ENCODE results near the gene NDUFS8. TPM values are rescaled to one million over a fixed set of nuclear protein-coding genes. Genes with fewer than 3 reads are reported as not detected.

Gene NDUFS8
- total RNA-seq, 1 experiment from 2014 or later, result 214 TPM

- Mint-ChIP-seq H3K9me3 (no peaks in the 10 kb centered on the region), H3K36me3 (ENCODE audit: insufficient read depth in 1 of 3, low read depth in 3 of 3) (no peaks in the 10 kb centered on the region; a peak in 1 of 7 replicates), H3K4me1 (peaks cover 7 to 9% of the 10 kb centered on the region in 2 experiments), H3K27ac (peak overlapping the region; percentile 83 to 94 (median 87); a peak in 6 of 7 replicates), H3K4me3 (no peak overlapping the region), H3K27me3 (ENCODE audit: low read depth) (no peaks in the 10 kb centered on the region)
- Histone ChIP-seq H3K18ac (ENCODE audit: insufficient read length, low read depth, low read length) (no peak overlapping the region), H2BK12ac (ENCODE audit: insufficient read length, low read depth, low read length) (no peak overlapping the region), H2BK15ac (ENCODE audit: low read depth, low read length) (no peak overlapping the region), H3K27me3 (ENCODE audit: insufficient read depth, low read length) (no peaks in the 10 kb centered on the region), H4K91ac (ENCODE audit: insufficient read length, low read depth, low read length) (no peak overlapping the region), H2BK20ac (ENCODE audit: low read depth, low read length, poor library complexity, severe bottlenecking) (no peak overlapping the region), H3K79me1 (ENCODE audit: insufficient read depth, low read depth, low read length, poor library complexity, severe bottlenecking) (no peaks in the 10 kb centered on the region), H3K4ac (ENCODE audit: low read depth, low read length) (no peak overlapping the region), H3K56ac (ENCODE audit: insufficient read length, low read depth, low read length) (no peak overlapping the region), H3K79me2 (ENCODE audit: insufficient read depth, low read length) (no peaks in the 10 kb centered on the region), H3K23me2 (ENCODE audit: insufficient read length, low read depth, low read length, poor library complexity, severe bottlenecking) (no peaks in the 10 kb centered on the region), H3K9me3 (ENCODE audit: control insufficient read depth, low read depth, low read length) (no peaks in the 10 kb centered on the region), H3K23ac (ENCODE audit: insufficient read length, low read depth, low read length) (no peak overlapping the region), H4K5ac (ENCODE audit: insufficient read length, low read depth, low read length) (no peak overlapping the region), H2BK120ac (ENCODE audit: low read depth, low read length, poor library complexity, severe bottlenecking) (no peak overlapping the region), H2AFZ (ENCODE audit: low read length) (no peak overlapping the region), H3K14ac (ENCODE audit: insufficient read depth, low read length) (no peak overlapping the region), H2AK5ac (ENCODE audit: insufficient read length, low read length) (no peak overlapping the region), H3K4me1 (ENCODE audit: insufficient read depth, low read length) (no peaks in the 10 kb centered on the region; the same call in 1 of the 2 replicates), H3K27ac (ENCODE audit: insufficient read length, low read depth, low read length) (no peak overlapping the region), H4K8ac (replicated peaks; ENCODE audit: insufficient read length, low read depth, low read length) (no peak overlapping the region), H4K20me1 (ENCODE audit: control insufficient read depth, insufficient read depth, insufficient read length) (no peaks in the 10 kb centered on the region), H3T11ph (ENCODE audit: low read length) (no peak overlapping the region), H2BK5ac (ENCODE audit: insufficient read length, low read length) (no peak overlapping the region), H3K9ac (ENCODE audit: extremely low read depth, insufficient read length, low read length) (no peak overlapping the region), H3K4me2 (ENCODE audit: insufficient read depth, insufficient read length, low read length) (no peak overlapping the region)
- DNase-seq, result no peak
- no peak for TF ChIP-seq CTCF (conservative IDR thresholded peaks at IDR 0.05)
- no CpG with 5 or more reads among the region's 12 CpGs for WGBS (ENCODE audit: extremely low coverage, insufficient read length, low lambda C conversion rate)
These were observed 11.2 kb downstream of the NDUFS8 start for GRCh38 chr11:68041617-68042218.
